Fibroblast of skin of right biceps (primary cell): ENCODE data around the gene TECPR1.

Source experiments
- DNase-seq: peaks from one replicate; pipeline ENCODE4 v3.0.0-alpha.2; 2013

Gene TECPR1

DNA sequence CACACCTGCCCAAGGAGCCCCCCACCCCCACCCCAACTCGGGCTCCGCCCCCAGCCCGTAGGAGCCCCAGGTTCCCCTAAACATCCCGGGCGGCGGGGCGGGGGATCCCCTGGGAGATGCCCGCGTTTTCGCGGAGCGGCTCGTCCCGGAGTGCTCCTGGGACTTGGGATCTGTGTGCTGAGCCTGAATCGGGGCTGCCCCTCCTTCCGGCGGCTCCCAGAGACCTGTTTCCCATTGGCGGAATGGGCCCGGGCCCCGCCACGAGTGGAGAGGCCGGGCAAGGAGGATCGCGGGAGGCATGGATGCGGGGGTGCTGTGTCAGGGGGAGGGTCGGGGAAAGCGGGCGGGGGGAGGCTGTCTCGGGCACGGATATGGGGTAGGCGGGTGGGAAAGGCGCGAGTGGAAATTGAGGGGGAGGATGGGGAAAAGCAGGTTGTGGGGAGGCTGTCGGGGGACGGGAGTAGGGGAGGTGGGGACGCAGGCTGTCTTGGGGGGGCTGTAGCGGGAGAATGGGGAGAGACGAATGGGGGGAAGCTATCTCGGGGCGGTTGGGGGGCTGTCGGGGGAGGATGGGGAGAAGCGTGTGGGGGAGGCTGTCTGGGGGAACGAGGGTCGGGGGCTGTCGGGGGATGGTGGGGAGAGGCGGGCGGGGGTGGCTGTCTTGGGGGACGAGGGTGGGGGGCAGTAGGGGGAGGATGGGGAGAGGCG lies 41.4 kb downstream of the TECPR1 start:
- no peak for DNase-seq

DNA sequence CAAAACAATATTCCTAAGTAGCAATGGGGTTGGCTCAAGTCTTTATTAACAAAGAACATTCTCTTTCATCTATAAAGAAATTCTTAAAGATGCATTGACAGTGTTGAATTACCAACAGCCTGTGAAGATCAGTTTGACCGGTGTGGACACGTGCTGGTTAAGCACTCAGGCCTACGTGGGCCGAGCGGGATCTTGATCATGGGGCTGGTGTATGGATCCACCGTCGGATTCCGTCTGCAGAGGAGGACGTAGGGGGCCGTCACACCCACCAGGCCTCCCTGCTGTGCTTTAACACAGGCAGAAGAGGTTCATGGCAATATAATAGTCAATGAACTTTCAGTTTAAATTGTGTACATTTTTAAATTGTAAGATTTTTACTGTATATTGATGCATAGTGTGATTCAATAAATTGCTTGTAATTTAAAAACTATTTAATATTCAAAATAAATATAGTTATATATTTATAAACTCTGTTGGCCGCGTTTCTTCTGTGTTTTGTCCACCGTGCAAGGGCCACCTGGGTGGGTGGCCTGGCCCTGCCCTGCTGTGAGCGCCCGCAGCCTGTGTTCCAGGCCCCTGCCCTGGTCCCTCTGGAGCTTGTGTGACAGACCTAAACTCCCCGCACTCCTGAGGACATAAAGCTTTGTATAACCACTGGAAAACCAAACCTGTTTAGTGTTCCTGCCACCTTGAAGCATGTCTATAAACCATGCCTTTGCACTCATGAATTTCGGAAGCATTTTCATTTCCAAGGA lies 42.7 kb downstream of the TECPR1 start:
- no peak for DNase-seq

DNA sequence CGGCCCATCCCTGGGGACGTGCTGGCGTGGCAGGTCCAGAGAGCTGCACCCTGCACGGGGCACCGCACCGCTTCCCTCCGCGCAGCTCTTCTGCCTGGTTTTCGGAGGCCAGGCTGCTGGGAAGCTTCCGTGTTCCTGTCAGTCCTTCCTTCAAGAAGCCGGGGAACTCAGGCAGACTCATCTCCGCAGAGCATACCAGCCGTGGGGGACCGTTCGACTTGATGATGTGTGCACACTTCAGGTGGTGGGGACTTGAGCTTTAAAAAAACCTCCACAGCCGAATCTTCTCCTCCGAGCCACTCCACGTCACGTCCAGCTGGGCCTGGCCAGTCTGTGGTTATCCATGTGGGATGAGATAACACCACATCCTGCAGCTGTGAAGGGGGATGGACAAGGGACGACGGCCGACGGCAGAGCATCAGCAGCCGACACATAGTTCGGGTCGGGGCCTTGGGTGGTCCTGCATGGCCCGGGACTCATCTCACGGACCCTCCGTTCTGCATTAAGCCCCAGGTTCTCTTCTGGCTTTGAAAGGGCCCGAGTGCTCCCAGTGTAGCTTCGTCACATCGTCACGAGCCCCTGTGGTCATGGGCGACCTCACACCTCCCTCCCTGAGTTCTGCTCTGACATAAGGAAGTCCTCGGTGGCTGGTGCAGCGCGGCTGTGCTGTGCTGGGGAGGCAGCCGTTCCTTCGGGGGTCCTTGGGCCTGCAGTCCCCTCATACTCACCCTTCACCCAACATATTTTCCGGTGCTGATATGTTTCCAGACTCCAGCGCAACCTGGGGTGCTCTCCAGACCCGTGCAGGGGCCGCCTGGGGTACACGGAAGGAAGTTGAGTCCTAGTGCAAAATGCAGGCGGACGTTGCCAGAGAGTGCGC lies 45.3 kb downstream of the TECPR1 start:
- no peak for DNase-seq

DNA sequence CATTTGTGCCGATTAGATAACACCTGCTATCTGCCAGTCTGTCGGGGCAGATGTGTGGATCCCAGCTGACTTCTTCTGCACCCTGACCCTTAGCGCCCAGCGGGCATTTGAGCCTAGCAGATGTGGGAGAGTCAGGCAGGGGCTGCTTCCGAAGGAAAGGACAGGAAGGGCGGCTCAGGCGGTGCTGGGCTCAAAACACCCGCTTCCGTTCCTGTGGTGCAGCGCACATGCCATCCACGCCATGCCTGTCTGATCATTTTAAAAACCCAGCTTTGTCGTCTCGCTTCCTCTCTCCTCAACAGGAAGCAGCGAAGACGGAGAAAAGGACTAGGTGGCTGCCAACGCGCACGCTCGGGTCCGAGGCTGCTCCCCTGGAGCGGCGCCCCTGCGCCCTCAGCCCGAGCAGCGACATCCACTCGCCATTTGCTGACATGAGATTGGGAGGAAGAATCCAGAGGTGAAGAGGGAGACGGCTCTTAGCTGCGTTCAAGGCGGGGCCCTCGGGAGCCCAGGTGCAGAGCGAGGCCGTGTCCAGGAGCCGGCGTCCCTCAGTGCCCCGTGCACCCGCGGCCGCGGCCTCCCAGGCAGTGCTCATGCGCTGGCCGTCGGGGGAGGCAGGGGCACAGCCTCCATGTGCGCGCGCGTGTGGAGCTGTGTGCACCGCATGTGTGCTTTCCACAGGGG lies 46.7 kb downstream of the TECPR1 start:
- DNase-seq, result no peak

GRCh38 chr7:98204670-98205069 lies 47.4 kb downstream of the TECPR1 start:
- no peak for DNase-seq

- no peak for DNase-seq
These were observed 47.9 kb downstream of the TECPR1 start for GRCh38 chr7:98203964-98204605.

GRCh38 chr7:98203261-98203963 lies 48.6 kb downstream of the TECPR1 start:
- no peak for DNase-seq

- no peak for DNase-seq
These were observed 49.5 kb downstream of the TECPR1 start for GRCh38 chr7:98202367-98203195.

- DNase-seq, result no peak
These were observed 51.7 kb downstream of the TECPR1 start for GRCh38 chr7:98200364-98200763.

DNA sequence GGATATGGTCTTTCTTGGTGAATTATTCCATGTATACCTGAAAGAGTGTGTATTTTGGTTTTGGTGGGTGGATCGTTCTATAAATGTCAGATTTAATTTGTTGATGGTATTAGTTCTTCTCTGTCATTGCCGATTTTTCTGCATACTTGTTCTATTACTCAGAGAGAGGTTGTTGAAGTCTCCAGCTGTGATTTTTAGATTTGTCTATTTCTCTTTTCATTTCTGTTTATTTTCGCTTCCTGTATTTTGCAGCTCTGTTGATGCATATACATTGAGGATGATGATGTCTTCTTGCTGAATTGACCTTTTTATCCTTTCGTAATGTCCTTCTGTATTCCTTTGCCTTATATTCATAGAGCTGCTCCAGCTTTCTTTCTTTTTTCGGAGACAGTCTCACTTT lies 52.9 kb downstream of the TECPR1 start:
- DNase-seq, result no peak

DNA sequence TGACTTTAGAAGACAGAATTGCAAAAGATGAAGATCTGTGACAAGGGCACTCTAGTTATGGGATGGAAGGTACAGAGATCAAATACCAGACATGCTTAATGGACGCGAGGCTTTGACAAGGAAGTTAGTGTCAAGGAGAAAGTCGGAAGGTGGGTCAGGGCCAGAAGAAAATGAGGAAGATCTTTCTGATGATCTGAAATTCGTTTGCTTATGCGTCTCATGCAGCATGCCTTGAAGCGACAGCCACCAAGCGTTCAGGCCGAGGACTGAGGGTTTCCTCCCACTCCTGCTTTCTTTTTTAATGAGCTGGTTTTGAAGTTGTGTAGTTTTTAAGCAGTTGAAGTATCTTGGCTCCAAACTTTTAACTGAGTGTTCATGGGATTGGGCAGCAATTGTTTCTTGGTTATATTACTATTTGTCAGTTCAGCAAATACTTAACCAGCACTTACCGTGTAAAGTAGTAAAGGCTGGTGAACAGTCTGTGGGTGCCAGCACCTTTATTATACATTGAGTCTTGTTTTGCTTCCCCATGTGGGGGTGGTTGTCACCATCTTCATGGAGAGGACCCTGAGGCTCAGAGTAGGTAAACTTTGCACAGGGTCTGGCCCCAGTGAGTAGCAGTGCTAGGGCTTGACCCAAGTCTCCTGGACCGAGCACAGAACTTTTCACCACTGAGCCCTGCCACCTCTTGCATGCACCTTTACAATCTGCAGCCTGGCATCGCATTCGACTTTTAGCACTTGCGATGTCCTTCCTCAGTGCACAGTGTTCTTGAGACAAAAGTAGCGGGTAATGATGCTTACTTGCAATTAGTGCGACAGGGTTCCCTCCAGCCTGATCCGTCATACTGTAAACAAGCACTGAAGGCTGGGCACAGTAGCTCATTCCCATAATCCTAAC lies 55.1 kb downstream of the TECPR1 start:
- DNase-seq, result no peak

DNA sequence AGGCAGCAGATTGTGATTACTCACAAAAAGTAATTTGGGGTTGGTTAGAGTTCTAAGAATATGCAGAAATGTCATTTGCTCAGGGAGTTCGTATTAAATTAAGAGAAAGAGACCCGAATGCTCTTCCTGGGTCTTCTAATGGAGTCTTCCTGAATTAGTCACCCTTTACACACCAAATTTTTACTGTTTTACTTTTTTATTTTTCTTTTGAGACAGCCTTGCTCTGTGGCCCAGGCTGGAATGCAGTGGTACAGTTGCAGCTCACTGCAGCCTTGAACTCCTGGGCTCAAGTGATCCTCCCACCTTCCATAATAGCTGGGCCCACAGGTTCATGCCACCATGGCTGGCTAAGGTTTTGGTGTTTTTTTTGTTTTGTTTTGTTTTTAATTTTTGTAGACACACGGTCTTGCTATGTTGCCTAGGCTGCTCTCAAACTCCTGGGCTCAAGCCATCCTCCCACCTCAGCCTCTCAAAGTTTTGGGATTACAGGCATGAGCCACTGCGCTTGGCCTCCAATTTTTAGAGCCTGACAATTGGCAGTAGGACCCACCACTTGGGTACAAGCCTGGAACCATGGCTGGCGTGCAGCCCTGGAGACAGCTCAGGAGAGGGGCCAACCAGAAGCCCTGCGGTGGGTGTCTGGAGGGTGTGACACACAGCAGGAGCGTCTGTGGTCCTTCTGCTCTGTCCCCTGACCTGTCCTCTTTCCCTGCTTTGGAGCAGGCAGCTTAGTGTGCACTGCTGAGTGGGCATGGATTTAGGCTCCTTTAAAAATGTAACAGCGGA lies 57.2 kb downstream of the TECPR1 start:
- peak; percentile 26 for DNase-seq

DNA sequence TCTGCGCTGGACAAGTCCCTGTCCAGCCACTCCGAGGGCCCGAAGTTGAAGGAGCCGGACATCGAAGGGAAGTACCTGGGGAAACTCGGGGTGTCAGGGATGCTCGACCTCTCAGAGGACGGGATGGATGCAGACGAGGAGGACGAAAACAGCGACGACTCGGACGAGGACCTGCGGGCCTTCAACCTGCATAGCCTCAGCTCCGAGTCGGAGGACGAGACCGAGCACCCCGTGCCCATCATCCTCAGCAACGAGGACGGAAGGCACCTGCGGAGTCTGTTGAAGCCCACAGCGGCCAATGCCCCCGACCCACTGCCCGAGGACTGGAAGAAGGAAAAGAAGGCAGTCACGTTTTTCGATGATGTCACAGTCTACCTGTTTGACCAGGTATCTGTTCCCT lies 57.8 kb downstream of the TECPR1 start:
- DNase-seq, result no peak

- no peak for DNase-seq
These were observed 58.4 kb downstream of the TECPR1 start for GRCh38 chr7:98193474-98194180.

- peak; percentile 18 for DNase-seq
These were observed 59.1 kb downstream of the TECPR1 start for GRCh38 chr7:98192781-98193457.

DNA sequence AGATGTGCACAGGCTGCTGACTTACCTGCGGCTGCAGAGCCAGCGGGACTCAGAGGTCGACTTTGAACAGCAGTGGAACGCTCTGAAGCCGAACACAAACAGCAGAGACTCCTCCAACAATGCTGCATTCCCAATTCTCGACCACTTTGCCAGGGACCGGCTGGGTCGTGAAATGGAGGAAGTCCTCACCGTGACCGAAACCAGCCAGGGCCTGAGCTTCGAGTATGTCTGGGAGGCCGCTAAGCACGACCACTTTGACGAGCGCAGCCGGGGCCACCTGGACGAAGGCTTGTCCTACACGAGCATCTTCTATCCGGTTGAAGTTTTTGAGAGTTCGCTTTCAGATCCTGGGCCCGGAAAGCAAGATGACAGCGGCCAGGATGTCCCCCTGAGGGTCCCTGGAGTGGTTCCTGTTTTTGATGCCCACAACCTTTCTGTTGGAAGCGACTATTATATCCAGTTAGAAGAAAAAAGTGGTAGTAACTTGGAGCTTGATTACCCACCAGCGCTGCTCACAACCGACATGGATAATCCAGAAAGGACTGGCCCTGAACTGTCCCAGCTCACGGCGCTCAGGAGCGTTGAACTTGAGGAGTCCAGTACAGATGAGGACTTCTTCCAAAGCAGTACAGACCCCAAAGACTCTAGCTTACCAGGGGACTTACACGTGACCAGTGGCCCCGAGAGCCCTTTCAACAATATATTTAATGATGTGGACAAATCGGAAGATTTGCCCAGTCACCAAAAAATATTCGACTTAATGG lies 60.2 kb downstream of the TECPR1 start:
- DNase-seq, result no peak

- no peak for DNase-seq
These were observed 62.5 kb downstream of the TECPR1 start for GRCh38 chr7:98189559-98189958.
